Measurements from ENCODE around the gene ADAMTS6.
"Not testable (repeated sequence)": the region's sequence is repeated elsewhere in the genome, so short reads cannot be mapped to it uniquely, and the experiment has no call there.

ADAMTS6 gene

DNA sequence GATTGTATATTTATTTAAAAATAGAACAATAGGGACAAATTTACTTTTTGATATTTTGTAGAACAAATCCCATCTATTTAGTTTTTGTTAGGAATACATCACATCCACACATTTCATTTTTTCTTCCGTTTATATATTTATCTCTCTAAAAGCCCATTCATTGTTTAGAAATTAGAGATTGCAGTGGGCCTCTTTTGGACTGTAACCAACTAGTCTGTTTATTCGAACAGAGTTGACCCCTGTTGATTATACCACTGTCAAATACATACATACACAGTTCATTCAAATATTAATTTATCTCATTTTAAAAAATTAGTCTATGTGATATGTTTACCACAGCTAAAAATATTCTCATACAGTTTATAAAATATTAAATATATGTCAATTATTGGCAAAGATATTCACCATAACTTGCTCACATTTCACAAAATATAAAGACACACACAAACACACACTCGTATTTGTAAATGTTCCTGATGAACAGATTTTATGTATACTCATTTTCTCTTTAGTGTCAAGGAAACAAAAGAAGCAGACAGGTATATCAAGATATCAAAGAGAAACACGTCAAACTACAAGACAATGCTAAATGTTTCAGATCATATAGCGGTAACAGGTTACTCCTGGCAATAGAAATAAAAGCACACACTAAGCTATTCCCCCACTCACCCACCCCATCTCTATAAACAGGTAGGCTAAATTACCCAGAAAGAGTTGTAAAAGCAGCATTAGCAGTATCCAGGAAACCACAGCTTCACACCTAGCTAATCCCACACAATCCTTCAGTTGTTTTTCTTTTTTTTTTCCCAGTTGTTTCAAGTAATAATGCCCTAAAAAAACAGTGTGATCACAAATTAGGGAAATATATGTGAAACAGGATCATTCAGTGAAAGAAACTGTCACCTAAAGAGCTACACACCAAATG, 283.9 kb downstream of the ADAMTS6 start:
- no peak for DNase-seq (ENCODE audit: low read depth)

DNA sequence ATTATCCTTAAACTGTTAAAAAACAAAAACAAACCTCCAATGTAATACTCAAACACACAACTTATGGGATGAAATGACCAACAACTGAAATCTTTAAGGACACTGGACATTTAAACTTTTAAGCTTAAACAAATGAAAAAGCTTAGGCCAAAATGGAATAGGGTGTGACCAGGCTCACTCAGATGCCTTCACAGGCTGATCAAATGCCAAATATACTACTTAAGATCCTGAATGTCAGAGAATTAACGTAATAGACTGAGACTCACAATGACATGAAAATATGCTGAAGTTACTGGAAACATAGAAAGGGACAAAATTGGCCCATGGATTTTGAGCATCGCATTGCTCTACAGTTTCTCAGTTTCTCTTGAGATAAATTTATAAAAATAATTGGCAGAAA, 286.8 kb downstream of the ADAMTS6 start:
- DNase-seq (ENCODE audit: low read depth), result no peak

DNA sequence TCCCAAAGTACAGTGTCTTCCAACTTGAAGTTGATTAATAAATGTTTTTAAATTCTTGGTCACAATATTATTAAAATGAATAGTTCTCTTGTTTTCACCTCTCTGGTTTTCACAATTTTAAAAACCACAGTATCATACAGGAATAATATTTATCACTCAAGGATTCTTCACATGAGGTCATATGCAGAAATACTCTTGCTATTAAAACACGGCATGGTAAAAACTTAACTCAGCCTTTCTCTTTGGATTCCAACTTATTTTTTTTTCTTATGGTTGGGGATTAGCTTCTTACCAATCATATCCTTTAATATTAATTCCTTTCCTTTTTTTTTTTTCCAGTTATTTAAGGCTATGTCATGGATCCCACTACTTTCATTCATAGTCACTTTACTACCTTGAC, 289.4 kb downstream of the ADAMTS6 start:
- no peak for DNase-seq (ENCODE audit: low read depth)

DNA sequence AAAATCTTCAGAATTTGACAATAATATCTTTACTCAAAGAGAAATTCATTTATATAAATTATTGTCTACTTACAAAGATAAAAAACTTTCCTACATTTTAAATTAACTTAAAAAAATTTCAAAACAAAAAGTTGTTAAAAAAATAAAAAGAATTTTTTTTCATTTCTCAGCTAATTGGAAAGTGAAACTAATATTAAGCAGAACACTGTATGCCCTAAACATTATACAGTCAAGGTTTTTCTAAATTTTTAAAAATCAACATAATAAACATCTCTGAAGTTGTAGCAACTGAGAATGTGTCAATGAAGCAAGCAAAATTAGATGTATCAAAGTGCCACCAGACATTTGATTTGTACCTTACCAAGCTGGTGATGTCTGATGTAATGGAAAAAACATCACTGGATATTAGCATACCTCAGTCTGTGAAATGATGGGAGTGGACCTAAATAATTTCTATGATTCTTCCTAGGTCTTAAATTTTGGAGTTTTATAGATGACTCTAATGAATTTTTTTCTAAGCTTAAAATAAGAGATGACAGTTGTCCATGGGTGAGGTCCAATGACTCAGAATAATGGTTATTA, 290.1 kb downstream of the ADAMTS6 start:
- DNase-seq (ENCODE audit: low read depth), result no peak

DNA sequence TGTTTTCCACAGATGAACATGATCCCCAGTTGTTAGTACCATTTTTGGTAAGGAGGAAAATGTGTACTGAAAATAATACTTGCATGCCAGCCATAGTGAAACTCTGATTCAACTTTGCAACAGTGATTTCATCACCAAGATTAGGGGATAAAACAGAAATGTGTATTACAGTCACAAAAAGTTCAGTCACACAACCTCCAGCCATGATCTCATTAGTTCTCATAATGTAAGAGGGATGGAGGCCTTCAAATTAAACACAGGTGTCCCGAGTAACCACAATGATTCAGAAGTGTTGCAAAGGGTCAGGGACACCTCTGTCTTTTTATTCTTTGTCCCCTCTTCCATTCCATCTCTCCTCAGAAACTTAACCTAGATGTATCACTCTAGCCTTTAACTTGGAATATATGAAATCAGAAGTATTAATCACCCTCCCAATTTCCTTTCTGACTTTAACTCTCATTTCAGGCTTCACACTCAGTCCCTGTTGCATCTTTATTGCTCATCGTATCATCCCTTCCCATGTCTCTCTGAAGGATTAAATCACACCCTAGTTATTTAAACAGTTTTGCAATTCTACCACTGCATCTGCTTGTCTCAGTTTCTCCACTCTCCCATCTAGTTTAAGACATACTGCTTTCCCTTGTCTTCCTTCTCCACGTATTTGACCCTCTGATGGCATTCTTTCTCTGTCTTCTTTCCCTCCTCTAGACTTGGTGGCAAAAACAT, 291.2 kb downstream of the ADAMTS6 start:
- DNase-seq (ENCODE audit: low read depth), result peak; percentile 96

DNA sequence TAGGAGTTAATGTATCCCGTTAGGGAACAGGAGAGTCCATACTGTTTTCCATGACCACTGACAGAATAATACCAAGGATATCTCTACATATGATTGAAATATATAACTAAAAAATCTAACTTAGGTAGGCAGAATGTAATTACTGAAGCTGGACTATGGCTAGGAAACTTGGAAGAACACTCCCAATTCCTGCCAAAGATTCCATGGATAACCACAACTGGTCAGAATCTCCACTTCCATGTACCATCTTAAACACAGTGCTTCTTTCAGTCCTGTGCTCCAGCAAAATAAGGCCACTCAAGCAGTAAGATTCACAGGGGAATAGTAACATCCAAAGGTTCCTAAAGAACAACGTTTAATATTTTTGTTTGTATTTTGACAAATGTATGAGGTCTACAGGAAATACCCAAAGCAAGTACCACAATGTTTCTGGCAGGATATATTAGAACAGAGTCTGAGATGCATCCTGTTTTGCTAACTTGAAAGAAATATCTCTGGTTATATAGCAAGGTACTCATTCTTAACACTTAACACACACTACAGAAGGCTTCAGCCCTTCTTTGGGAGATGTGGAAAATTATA, 295.0 kb downstream of the ADAMTS6 start:
- no peak for DNase-seq (ENCODE audit: low read depth)

DNA sequence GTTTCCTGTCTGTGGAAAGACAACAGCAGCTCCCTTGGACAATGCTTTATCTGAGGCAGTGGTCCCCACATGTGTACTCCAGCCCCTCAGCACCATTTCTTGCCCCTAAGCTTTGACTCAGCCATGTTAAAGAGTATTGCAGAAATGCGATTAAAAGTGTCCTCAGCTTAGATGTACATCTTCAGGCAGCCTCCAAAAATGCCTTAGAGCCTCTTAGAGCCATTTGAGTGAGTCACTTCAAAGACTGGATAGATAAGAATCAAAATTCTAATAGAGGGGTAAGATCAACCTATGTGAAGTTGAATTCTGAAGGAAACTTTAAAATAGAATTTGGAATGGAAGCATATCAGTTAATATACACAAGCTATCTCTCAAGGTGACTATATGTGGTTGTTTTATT, 296.3 kb downstream of the ADAMTS6 start:
- DNase-seq (ENCODE audit: low read depth), result no peak

DNA sequence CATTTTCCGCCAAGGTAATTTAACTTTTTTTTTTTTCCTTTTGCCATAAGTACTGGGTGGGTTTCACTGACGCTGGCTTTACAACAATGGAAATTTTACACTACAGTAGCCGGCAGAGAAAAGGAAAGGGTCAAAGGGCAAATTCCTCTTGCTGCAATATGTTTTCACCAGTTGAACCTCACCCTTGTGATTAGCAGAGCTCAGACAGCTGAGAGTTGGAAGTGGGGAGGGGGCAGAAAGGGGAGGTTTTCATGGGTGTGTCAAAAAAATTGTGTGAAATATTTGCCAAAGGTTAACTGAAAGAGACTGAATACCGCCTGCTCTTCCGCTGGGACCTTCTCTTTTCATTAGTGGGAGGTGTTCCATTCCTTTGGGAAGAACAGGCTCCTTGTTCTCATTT, 296.9 kb downstream of the ADAMTS6 start:
- DNase-seq (ENCODE audit: low read depth), result no peak

DNA sequence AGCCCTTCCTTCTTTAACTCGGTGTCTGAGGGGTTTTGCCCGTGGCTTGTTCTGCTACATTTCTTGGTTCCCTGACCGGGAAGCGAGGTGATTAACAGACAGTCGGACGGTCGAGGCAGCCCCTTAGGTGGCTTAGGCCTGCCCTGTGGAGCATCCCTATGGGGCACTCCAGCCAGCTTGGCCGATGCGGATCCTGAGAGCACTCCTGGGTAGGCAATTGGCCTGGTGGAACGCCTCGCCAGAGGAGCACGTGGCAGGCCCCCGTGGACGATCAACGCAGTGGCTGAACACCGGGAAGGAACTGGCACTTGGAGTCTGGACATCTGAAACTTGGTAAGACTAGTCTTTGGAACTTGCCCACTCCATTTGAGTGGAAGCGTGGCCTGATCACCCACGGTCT, 307.5 kb downstream of the ADAMTS6 start:
- not testable (repeated sequence) for DNase-seq (ENCODE audit: low read depth)

DNA sequence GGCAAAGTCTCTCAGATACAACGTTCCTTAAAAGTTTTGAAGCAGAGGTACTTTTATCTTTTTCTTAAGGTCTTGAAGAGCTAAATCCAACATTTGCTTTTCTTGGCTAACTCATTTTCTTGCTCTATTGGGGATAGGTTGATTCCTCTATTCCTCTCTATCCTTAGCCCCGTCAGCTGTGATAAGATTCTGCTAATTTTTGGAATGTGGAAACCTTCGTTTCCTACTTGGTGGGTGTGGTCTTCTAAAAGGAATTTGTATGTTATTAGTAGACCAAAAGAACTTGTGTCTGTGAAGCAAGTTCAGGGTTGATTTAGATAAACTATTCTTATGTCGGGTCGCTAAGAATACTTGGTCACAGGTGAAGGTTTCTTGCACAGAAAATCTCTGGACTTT, 308.6 kb downstream of the ADAMTS6 start:
- no peak for DNase-seq (ENCODE audit: low read depth)

DNA sequence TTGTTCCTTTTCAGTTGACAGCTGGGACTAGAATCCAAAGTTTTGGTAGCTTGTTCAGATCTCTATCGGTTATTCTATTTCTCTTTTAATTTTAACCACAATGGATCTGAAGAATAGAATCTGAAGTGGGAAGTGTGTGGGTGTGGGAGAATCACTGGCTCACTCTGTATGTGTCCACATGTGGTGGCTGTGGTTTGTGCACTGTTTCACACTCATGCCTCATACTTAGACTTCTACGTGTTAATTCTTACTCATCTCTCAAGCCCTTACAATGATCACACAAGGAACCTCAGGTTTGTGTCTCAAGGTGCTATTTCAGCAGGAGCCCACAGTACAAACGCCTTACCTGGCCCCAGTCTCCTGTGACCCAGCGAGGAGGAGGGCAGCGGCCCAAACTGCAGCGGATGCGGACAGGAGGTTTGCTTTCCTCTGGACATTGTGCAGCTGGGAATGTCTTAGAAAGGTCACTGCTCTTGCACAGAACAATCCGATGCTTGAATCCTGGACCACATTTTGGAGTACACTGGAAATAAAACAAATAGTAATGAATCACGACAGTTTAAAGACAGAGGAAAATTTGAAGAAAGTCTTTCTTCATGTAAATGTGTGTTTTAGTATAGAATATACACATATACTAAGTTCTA, 309.1 kb downstream of the ADAMTS6 start:
- DNase-seq (ENCODE audit: low read depth), result no peak

DNA sequence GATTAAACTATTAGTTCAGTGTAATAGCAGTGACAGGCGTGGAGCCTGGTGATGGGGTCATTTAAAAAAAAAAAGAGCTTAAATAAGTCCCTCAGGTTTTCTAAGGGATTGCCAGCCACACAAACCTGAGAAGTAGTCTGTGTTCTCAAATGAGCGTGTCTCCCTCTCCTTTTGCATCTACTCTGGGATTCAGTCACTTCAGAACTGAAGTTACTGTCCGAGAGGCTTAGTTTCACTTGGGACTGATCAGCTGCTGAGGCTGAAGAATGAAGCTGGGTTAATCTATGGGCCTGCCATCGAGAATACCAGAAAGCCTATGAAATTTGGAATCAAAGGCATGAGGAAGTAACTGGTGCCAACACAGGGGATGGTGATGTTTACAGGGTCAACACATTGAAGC, 310.1 kb downstream of the ADAMTS6 start:
- no peak for DNase-seq (ENCODE audit: low read depth)

DNA sequence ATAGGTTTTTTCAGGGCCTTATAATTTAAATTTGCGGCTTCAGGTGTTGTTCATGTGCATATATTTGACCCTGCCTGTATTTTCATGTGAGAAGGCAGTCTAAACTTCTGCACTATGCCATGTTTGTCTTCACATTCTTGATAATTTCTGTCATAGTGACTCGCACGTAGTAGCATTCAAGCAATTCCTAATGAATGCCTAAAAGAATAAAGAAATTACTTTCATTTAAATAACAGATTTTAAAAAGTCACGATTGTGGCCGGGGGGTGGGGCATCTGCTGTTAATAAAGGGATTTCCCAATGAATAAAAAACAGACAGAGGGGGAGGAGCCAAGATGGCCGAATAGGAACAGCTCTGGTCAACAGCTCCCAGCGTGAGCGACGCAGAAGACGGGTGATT, 318.0 kb downstream of the ADAMTS6 start:
- DNase-seq (ENCODE audit: low read depth), result no peak

DNA sequence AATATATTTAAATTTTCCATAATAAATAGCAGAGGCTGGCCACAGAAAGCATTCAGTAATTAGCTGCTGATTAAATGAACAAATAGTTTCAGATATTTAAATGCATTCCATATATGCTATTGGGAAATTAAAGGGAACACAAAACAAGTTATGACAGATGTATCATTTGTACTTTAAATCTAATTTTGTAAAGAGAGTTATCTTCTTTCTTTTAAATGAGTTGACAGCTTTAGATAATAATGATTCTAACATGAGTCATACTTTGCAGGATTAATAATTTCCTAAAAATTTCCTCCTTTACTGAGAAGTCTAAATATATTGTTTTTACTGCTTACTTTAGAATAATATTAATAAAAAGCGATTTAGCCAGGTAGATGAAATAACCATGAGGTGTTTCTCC, 320.1 kb downstream of the ADAMTS6 start:
- DNase-seq (ENCODE audit: low read depth), result no peak

DNA sequence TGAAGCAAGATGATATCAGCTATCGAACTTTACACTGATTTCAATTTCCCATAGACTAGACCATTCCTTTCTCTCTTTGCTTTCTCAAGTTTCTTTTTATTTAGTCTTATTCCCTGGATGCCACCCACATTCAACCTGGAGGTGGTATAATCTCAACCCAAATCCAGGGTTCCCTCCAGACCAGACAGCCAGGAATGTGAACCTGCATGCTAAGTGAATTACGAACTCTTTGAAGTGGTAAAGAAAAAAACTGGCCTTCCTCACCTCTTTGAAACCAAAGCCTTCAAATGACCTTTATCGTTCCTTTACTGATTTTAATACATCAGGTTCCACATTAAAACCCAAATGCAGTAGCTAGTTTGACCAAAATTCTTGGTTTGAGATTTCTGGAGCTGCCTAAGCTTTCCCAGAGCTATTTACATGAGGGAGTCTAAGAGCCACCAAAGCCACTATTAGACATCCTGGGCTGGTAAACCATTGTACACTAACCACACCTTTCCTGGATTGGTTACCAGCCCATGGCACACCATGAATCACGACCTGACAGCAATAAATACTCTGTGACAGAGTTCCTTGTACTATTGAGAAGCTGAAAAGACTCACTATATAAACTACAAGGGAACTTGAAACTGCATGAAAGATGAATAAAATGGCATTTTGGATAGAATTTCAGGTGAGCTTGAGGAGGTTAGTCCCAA, 323.7 kb downstream of the ADAMTS6 start:
- DNase-seq (ENCODE audit: low read depth), result no peak

DNA sequence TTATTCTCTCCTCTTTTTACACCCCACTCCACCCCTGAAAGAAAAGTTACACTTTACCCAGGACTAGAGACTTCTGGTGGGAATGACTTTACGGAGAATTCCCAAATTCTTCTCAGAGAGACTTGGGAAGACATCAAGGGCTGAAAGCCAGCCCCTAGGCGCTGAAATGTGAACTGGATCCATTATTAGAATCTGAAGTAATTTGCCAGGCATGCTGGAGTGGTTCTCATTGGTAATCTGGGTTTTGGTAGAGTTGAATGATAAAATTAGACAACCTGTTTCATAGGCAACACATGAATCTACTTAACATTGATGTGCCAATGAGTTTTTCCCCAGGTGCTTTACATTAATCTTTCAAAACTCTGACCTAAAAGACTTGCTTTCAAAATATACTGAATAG, 324.8 kb downstream of the ADAMTS6 start:
- no peak for DNase-seq (ENCODE audit: low read depth)

DNA sequence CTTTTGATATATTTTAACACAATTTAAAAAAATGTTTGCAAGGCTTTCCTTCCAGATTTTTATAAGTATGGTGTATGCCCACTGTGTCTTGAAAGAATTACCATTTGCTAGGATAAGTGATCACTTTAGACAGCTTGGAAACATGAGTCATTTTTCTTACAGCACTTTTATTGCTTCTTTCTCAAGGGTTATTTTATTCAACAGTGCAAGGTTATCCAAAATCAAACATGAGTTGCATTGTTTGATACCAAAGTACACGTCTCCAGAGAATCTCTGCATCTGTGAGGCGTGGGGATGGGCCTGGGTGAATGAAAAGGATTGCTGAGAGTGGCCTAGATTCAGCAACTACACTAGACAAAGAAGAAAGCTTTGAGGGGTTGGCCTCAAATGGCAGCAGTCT, 329.6 kb downstream of the ADAMTS6 start:
- DNase-seq (ENCODE audit: low read depth), result no peak

DNA sequence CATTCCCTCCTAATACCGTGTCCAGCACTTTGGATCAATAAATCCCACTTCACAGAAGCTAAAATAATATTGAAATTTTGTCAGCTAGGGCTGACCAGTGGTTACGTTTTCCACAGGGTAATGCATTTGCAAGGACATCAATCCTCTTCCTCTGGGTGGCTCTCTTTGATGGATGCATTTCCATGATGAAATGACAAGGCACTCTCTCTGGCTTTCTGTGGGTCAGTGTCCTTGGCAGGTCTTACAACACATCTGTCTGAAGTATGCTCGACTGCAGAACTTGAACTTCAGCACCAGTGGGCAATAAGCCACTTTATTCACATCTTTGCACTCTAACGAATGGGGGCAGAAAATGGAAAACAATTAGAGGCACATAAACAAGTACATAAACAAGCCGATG, 330.1 kb downstream of the ADAMTS6 start:
- peak; percentile 57 for DNase-seq (ENCODE audit: low read depth)

DNA sequence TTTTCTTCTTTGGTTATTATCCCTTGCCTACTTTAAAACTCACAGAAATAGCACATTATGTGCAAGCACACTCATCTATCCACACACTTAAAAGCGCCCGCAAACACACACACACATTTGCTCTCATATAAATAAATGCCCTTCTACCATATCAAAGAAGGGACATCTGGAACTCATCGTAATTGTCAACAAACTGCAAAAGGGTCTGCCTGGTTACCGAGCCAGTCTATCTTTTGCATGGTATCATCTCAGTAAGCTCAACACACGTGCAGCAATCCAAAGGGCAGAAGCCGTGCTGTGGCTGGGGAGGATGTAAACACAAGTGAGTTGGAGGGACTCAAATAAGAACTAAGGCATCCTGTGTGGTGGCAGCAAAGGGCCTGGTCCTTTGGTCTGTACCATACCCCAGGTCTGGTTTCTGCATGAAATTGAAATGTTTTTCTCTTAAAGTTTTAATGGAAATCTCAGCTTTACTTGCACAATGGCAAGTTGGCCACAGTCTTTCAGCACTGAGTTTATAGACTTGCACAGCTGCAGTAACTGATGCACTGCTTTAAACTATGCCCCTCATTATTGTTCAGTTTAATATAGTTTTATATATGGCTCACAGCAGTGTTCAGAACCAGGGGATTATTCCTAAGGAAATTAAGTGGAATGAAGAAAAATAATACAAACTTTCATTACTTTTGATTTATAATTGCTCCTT, 331.0 kb downstream of the ADAMTS6 start:
- no peak for DNase-seq (ENCODE audit: low read depth)

DNA sequence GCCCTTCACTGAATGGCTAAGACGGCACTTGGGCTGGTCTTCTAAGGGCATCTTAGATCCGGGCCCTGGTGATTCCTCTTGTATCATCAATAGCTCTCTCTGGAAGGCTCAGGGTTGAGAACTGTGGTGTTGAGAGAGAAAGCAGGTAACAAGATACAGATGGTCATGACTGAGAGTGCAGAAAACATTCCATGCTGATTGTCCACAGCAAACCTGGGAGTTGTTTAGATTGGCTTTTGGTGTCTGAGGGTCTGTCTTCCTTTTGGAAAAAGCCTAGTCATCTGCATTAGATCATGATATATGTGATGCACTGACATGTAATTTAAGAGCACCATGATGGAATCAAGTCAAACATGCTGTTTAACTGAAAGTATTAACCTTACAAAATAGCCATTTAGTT, 331.9 kb downstream of the ADAMTS6 start:
- DNase-seq (ENCODE audit: low read depth), result no peak
